NCI-H460 (cell line): ENCODE measurements around the gene BTBD10. TPM values are rescaled to one million over a fixed set of nuclear protein-coding genes. Genes with fewer than 3 reads are reported as not detected.

Experiments
- DNase-seq: peaks from one replicate; pipeline ENCODE4 v3.0.0-alpha.2; 2016; ENCODE audit warnings: low read depth; ENCODE audit errors: extremely low read depth
- total RNA-seq: library from RNA; depleted of rRNA; stranded (reverse); fragments of >200 nt; shearing (Covaris generic); gene quantifications from 2 replicates; pipeline ENCODE4 v1.2.3, GENCODE V29; 2014; rRNA removed

The BTBD10 gene
- total RNA-seq, 1 experiment from 2014 or later: 57.0 TPM

DNA sequence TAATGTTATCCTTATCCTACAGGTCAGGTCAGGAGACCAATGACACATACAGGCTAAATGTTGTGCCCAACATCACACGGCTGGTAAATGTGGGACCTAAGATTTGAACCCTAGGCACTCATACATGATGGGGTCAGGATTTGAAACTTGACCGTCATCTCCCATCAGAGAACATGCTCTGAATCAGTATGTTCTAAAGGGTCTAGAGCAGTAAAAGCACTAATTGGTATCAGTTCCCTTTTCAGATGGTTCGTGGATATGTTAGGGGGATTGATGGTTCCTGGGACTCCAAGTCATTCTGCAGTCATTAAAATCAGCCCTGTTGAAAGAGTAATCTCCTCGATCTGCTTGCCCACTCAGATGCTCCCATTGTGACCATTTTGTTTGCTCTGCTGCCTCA lies 120.0 kb downstream of the BTBD10 start:
- DNase-seq: no peak

DNA sequence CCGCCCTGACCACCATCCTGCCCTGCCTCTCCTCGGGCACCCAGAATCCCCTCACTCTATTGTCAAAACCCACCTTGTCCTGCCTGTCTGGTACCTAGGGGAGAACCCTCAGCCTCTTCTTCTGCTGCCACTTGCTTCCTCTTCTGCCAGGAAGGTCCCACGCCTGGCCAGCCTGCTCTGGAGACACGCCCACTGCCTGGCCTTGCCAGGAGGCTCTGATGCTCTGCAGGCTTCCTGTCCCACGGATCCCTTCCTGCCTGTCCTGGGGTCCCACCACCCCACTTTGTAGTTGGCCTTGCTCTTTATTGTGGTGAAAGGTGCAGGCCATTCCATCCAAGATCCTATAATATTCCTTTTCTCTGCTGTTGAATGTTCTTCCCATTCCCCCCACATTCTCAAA lies 122.0 kb downstream of the BTBD10 start:
- DNase-seq: no peak

DNA sequence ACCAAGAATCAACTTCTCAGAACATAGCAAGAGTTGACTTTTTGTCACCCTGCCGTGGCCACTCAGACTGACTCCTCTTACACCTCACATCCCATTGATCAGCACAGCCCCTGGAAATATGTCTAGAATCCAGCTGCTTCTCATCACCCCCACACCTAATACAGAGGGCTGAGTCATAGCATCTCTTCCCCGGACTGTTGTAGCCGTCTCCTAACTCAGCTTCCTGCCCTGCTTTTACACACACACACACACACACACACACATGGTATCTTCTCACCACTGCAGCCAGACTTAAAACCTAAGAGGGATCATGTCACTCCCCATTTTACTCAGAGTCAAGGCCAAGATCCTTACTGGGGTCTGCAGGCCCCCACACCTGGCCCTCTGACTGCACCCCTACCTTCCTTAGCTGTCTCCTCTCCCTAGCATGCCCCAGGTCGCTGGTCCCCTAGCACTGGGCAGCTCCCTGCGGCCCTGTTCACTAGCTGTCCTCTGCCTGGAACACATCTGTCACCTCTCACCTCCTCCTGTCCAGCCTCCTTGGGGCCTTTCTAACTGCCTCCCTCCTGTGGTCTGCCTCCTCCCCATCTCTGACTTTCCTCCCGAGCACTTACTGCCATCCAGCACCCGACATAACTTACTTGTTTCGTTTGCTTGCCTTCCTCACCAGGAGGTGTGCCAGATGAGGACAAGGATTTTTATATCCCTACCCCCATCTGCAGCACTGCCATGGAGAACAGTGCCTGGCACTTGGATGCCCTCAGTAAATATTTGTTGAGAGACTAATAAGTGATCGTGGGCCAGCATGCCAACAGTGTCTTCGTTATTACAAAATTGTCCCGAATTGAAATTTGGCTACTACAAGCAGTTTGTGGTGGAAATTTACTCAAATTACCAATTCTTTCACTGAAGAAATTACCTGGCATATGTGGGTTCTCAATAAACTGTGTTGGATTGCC lies 123.5 kb downstream of the BTBD10 start:
- no peak for DNase-seq

DNA sequence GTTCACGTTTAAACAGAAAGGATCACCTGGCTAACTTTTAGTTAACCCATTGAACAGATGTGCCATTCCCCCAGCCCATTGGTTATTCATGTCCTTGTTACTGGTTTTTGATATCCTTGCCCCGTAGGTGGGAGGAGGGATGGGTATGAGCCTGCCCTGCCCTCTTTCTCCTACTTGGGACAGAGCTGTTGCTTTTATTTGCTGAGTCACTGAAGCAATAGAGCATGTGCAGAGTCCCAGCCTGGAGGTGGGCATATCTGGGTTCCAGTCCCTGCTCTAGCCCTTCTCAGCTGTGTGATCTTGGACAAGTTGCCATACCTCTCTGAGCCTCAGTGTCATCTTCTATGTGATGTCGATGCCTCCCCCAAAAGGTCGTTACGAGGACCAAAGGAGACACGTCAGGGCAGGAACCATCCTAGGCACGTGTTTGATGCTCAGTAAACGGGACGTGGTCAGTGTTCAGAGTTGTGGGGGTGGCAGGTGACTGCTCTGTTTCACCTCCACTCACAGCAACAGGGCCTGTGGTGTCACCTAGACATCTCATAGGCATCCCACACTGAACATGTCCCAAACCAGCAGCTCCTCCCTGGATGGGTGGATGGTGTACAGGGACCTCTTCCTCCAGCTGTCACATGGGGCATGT lies 124.5 kb downstream of the BTBD10 start:
- DNase-seq: peak; percentile 80

DNA sequence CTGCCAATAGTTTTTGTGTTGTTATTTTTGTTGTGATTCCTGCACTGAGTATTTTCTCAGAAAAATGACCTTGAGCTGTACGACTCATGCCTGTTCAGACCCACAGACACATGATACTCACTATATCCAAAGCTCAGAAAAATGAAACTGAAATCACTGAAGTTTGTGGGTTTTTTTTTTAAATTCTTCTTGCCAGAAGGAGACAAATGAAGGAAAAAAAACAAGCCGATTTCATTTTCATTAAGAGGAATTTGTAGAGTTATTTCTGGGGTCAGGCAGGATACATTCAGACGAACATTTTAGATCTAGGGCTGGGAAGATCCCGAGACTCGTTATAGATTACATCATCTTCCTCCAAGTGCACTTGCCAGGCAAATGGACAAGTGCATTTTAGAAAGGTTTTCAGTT lies 125.0 kb downstream of the BTBD10 start:
- DNase-seq: peak; percentile 58

Other genes with a start within 250 kb of the BTBD10 start
- 10.6 and 10.8 TPM in 2 replicates for gene BMAL1, start 185.4 kb downstream of the BTBD10 start, total RNA-seq
- gene PTH, start 32.8 kb upstream of the BTBD10 start, total RNA-seq: not detected in 2 replicates
- gene FAR1, start 205.4 kb upstream of the BTBD10 start, total RNA-seq: 32.9 and 39.1 TPM in 2 replicates